ENCODE results near the gene RNASE4.

The RNASE4 gene

DNA sequence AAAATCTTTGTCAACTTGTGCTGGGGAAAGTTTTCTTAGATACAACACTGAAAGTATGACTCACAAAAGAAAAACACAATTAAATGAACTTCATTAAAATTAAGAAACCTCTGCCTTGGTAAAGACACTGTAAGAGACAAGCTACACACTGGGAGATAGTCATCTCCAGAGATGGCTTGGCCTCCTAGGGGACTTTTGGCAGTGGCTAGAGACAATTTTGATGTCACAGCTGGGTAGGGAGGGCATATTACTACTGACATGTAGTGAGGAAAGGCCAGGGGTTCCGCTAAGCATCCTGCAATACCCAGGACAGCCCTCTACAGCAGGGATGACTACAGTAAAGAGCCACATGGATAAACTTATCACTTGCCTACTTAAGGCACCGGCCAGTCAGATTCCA is 8.7 kb upstream of the RNASE4 start:
- no peak for DNase-seq (ENCODE audit: low read depth, low spot score)

DNA sequence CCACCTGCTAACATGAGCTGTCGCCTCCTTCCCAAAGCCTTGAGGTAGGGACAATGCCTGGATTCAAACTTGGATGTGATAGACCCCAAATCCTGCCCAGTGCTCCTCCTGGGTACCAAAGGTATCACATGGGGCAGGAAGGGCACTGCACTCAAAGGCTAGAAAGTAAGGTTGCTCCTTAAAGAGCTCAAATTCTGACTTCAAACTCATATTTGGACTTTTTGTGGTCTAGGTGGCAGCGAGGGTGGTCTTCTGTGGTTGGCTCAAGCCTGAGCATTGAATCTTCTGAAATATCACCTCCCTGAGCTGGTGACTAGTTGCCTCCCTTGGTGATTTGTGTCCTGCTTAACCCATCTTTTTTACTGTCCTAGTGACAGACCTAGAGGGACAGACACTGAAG is 8.3 kb upstream of the RNASE4 start:
- DNase-seq (ENCODE audit: low read depth, low spot score), result no peak

DNA sequence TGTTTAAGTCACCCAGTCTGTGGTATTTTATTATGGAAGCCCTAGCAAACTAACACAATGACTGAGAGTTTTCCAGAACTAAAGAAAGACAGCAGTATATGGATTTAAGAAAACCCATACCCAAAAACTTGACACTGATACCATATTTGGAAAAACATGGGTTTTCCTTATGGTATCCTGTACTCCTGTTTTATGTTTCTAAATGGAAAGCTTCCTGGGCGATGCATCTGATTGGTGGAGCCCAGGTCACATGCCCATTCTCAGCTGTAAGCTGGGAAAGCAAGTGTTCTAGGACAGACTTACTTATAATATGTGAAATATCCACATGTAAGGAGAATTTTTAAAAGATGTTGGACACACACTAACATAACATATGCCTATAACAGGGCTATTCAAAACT is 4.5 kb upstream of the RNASE4 start:
- no peak for DNase-seq (ENCODE audit: low read depth, low spot score)

DNA sequence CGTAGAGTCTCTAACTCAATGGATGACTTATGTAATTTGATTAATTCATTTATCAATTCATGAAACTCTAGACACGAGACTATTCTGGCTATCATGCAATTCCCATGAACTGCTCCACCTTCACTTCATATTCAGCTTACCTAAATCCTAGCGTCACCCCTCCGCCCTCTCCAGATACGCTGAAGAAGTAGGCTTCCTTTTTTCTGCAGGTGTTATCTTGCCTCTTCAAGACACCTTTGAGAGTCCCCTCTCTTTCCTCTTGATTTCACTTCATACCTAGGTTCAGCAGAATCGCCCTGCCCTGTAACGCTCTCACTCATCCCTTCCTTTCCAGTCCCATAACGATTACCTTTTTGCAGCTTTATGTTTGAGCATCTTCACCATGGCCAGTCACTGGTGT is 4.0 kb upstream of the RNASE4 start:
- no peak for DNase-seq (ENCODE audit: low read depth, low spot score)

DNA sequence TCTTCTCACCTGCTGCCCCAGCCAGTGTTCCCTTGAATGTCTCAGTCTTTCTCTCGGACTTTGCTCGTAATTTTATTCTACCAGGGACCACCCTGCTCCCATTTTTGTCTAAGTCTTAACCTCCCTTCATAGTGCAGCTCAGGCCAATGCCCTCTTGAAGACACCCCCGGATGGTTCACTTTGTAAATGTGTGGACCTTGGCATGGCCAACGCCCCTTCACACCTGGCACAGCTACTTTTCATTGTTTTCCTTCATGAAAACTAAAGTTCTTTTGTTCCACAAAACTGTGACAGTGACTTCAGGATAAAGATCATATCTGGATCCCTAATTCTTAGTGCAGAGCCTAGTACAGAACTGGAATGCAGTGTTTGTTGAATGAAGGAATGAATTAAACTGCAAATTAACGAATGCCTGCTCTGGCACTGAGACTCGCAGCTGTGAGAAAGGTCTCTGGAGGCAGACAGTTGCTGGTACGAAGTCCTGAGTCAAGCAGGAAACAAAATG is 3.5 kb upstream of the RNASE4 start:
- no peak for DNase-seq (ENCODE audit: low read depth, low spot score)

DNA sequence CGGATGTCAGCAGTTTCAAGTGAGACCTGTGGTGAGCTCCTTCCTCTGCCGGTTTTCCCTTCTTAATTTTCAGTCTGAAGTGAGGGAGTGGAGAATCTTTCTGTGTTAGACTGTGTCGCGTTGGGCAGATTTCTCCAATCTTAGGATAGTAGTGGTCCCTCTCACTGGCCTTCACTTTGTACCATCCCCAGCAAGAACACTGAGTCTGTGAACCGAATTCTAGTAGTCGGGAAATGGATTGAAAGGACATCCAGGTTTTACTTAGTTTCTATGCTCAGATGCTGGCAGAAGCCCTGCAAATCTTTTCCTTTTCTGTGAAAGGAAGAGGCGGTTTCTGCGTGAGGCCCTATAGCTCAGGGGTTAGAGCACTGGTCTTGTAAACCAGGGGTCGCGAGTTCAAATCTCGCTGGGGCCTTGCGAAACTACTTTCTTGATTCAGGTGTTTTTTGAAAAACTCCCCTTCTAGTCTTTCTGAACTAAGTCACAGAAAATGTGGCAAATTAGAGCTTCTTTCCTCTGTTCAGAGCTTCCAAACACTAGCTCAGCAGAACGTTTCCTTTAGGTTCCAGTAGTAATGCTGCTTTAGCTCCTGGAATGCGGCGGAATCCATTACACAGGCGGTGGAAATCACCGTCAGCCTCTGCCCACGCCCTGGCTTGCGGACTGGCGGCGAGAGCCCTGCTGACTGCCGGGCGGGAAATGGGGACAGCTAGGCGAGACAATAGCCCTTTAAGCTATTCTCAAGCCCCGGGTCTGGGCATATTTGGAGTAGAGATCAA is 2.8 kb upstream of the RNASE4 start:
- peak; percentile 98 for DNase-seq (ENCODE audit: low read depth, low spot score)

DNA sequence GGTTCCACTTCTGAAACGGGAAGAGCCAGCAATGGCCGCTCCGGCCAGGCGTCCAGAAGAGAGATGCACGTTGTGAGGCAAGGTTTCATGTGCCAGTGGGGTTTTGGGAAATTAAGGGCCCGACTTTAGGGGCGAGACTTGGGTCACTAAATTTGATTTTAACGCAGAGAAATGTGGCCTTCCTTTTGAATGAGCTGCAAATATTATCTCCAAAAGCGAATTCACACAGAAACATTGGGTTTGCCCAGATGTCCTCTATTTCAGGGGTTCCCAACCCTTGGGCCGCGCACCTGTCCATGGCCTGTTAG is 2.3 kb upstream of the RNASE4 start:
- DNase-seq (ENCODE audit: low read depth, low spot score), result no peak

DNA sequence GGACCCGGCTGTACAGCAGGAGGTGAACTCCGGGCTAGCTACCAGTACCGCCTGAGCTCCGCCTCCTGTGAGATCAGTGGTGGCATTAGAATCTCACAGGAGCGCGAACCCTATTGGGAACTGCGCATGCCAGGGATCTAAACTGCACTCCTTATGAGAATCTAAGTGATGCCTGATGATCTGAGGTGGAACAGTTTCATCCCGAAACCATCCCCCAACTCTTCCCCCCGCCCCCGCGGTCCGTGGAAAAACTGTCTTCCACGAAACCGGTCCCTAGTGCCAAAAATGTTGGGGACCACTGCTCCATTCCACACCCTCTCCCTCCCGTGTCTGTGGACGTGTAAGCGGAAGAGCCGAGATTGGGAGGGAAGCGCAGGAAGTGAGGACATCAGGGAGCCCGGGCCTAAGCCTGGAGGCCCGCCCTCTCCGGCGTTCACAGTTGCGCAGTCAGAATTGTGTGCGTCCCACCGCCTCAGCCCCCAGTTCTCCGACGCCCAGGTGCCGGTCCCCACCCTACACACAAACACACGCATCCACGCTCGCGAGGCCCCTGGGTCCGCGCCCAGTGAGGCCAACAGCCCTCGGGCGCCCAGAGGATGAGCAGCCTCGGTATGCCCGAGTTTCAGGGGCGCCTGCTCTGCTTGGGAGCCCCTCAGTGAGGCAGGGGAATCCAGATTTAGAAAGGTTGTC is 1.8 kb upstream of the RNASE4 start:
- DNase-seq (ENCODE audit: low read depth, low spot score), result peak; percentile 90

DNA sequence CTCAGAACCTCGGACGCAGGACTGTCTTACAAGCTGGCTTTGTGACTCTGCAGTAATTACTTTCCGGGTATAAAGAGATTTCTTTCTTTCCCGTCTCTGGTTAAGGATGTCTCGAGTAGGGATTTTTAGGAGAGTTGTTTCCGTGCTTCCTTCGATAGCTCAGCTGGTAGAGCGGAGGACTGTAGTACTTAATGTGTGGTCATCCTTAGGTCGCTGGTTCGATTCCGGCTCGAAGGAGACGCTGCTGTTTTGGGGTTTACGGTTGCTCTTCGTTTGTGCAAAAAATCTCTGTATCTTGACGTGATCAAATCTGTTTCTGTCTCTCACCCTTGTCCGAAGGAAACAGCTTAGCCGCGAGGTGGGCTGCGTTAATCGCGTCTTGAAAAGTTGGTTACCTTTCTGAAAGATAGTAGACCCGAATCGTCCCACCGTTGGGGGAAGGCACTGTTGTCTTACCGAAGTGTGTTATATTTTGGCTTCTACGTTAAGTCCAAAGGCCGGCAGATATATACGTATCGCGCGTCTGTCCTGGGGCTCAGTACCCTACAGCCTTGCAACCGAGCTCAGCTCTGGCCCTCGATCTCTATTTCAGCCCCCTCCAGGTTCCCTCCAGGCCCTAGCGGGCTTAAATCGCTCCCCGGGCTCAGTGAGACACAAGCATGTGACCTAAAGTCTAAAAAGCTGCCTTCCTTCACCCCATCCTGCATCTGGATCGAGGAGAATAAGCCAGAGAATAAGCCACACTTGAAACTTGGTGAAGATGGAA is 1.1 kb upstream of the RNASE4 start:
- peak; percentile 97 for DNase-seq (ENCODE audit: low read depth, low spot score)

DNA sequence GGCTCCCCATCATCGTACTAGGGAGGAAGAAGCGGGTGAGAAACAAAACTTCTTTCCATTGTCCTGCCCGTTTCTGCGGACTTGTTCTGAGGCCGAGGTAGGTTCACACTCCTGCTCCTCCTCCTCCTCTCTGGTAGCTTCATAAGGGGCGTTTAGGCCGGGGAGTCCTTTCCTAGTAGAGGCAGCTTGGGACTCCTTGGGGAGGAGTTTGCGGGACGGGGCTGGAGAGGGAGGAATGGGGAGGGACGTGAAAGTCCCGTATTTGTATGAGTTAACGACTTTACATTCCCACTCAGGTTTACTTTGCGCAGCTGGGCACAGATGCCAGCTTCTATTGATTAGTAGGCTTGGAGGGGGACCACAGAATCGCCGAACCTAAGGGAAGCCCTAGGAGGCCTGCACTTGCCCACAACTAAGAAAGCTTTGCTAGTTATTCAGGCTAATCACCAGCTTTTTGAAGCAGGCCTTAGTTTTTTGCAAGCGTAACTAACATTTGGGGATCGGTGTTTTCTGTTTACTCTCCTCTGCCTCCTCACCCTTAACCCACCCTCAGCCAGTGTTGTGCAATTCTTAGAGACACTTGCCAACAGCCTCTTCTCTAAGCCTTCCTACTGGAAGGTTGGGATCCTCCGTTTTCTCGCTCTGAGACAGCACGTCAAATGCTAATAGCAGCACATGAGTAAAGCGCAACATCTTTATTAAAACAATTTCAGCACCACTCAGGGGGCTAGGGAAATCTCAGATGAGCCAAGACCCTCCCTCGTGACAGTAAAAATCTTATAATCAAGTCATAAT is 499 bp downstream of the RNASE4 start:
- peak; percentile 24 for DNase-seq (ENCODE audit: low read depth, low spot score)

DNA sequence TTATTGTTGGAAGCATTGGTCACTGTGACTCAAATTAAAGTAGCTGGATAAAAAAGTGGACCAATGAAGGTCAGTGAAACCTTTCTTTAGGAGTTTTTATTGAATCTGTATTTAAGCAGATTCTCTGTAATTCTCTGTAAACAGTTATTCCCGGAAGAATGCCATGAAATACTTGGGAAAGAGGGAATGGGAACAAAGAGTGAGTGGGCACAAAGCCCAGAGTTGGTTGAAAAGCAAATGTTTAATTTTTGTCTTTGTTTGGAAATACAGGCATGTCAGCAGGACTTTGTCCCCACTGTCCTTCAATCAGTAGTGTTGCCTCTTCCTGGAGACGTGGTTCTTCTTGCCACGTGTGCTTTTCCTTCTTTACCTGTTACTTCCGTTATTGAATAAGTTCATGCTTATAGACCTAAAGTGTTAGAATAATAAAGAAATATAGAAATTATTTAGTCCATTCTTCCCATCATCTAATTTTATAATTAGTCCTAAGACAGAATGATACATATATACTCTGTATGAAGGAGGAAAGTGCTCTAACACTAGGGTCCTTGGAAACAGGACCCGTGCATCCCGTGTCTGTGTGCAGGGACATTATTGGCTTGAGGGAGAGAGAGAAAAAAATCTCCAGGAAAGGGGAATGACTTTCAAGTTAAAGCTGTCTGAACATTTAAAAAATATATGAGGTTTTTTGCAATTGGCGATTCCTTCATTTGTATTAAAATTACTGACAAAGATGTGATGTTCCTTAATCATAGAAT is 2.2 kb downstream of the RNASE4 start:
- DNase-seq (ENCODE audit: low read depth, low spot score), result no peak

DNA sequence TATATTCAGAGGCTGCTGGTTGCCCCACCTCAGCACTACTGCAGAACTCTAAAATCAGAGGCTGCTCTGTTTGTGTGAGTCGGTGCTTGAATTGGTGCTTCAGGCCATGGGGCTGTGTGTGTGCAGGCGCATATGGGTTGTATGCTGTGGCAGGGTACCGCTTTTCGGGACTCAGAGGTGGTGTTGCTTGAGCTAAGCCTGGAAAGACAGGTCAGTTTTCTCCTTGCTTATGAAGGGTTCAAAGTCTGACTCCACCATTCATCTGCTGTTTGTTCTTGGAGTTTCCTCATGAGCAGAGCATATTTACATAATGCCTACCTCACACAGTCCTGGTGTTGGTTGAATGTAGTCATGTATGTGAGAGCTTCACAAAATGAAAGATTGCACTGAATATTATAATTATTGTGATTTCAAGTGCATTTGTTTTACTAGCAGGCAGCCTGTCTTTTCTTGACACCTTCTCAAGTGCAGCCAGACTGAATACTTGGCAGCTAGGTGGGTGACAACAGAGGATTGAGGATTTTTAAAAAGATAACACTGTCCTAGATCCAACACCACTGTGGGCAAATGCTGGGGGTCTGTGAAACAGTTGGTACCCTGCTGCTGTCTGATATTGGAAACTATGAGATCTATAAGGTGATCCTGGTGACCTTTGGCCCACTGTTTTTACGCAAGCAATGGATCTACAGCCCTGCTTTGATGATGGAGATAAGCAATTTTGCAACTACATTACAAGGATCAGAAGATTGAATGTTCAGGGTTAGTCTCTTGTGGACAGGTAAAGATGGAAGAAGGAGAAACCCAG is 3.2 kb downstream of the RNASE4 start:
- no peak for DNase-seq (ENCODE audit: low read depth, low spot score)

DNA sequence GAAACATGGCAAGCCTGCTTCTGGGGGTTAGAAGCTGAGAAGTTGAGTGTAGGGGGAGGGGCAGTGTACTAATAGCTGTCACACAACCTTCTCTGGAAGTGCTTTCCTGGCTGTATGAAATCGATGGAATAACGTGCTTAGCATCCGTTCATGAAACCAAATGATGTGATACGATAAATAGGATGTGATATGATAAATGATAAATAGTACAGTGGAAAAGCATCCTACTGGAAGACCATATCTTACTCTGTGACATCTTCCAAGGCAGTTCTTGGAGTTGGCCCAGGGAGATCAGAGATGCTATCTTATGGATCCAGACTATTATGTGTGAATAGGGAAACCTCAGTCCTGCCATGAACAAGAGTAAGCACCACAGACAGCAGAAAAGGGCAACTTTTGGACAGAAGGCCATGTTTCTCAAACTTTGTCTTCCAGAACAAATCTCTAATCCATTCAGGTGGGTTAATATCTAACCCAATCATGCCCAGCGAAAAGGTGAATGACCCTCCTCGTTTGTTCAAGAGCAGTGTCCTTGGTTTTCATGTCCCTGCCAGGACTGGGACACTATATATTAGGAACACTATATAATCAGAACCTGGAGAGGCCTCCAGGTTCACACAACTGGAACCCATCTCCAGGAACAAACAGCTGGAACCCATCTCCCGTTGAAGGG is 3.9 kb downstream of the RNASE4 start, which contains the start of gene ANG:
Gene ANG (plus strand): TSS at position 598 of the 673 bp plus-strand sequence. CDS start 4,801 bp downstream, outside the sequence.
- no peak for DNase-seq (ENCODE audit: low read depth, low spot score)

DNA sequence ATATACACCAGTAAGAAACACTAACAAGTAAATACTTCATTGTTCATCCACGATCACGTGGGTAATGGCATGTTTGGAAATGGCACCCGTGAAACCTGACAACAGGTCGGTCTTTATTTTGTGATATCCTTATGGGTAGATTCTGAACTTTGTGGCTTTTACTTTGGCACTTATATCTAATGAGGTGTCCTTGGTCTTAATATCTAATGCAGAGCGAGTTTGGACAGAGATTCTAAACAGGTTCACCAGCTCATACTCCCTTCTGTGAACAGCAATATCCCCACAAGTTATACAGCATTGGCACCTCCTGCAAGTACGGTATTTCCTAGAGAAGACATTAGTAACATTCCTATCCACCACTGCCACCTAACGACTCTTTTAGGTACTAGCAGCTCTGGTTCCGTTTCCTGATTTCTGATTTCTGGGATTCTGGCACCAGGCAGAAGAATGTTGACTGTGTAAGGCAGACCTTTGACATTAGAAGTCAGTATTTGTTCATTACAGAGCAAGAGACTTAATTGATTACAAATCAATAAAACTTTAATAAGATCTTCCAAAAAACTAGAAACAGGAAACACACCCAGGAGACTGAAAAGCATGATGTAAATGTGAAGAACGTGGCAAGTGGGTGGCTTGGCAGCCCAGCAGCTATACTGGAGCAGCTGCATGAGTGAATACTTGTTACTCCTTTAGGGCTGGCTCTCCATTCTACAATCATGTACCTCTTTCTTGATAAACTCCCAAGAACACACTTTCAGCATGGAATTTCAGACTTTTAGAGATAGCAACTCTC is 6.7 kb downstream of the RNASE4 start:
- peak; percentile 70 for DNase-seq (ENCODE audit: low read depth, low spot score)

DNA sequence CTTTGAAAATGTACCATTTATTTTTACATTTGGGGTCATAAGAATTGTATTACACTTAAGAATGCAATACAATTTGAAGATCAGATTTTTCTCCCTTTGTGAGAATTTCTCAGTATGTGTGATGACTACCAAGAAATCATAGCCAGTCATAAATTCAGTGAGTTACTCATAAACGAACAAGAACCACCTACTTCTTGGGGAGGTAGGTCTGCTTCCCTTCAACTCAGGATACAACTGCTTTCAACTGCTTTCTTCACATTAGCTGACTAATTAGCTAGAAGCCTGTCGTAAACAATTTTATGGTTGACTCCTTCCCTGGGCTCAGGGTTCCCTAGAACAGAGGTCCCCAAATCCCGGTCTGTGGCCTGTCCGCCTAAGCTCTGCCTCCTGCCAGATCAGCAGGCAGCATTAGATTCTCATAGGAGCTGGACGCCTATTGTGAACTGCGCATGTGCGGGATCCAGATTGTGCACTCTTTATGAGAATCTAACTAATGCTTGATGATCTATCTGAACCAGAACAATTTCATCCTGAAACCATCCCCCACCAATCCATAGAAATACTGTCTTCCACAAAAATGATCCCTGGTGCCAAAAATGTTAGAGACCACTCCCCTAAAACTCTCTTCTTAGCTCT is 7.9 kb downstream of the RNASE4 start:
- DNase-seq (ENCODE audit: low read depth, low spot score), result no peak

DNA sequence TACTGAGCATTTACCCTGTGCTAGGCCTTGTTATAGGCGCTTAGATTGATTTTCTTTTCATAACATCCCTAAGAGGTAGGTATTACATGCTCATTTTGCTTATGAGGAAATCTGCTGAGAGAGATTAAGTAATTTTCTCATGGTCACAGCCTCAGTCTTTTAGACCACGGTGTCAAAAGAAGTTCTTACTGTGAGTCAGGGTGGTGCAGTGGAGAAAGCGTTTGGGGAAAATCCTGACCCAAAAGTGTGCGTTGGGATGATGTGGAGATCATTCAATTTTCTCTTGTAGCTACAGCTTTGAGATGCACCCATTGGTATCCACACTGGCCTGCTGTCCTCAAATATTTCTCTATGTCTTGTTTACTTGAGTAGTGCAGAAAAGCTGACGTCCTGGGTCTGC is 12.4 kb downstream of the RNASE4 start:
- no peak for DNase-seq (ENCODE audit: low read depth, low spot score)

DNA sequence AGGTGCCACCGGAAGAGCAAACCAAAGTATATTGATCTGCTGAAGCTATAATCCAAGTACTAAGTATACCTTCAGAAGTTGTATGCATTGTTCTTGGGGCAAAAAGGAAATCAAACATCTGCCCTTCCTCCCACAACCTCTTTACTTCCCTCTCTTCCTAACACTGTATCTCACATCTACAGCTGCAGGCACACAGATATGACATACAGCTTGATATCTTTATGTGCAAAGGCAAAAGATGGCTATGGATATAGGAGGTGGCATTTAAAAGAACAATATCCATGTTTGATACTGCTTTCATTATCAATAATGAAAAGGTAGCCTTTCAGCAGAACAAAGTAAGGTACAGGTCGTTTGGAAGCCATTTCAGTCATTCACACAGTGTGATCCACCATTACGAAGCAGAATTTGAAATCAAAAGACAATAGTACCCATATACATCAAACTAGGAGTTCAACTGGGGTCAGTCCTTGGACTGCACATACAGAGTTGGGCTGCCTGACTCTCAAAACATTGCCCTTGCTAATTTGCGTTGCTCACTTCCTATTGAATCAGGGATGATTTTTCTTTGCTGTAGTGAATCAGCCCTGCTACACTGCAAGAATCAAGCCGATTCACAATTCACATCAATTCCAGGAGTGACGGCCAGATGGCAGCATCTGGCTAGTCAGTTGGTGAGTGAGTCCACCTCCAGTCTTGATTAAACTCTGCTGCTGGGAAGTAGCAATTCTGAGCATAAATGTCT is 13.1 kb downstream of the RNASE4 start:
- peak; percentile 60 for DNase-seq (ENCODE audit: low read depth, low spot score)

DNA sequence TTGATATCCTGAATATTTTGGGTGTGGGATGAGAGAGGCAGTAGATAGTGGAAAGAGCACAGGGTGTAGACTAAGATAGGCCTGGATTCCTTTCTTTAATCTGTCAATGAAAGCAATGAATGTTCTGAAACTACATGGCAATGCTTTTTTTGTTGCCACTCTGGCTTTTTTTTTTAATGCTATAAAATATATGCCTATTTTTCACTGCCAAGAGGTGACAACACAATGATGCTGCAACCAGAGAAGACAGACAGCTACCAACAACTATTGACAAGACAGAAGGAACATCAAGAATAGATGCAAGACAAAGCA is 13.6 kb downstream of the RNASE4 start:
- no peak for DNase-seq (ENCODE audit: low read depth, low spot score)
